ENCODE measurements around the gene SRP9. TPM values are rescaled to one million over a fixed set of nuclear protein-coding genes. Genes with fewer than 3 reads are reported as not detected.
A peak's percentile ranks its signal among the peaks of the same experiment; 100 is the strongest.

Gene SRP9
- total RNA-seq, 1 experiment from 2014 or later: 306 TPM

GRCh38 chr1:225817611-225818061 is 40.0 kb downstream of the SRP9 start:
- Histone ChIP-seq H3K4me1 (ENCODE audit: insufficient read depth, low read length) (peaks cover 40% of the 10 kb centered on the region), H4K20me1 (ENCODE audit: low read length) (no peaks in the 10 kb centered on the region), H3F3A (ENCODE audit: low read length, unreplicated experiment) (no peaks in the 10 kb centered on the region), H3K9ac (ENCODE audit: low read length) (peak overlapping the region; percentile 57), H3K4me3 (ENCODE audit: low read length) (no peak overlapping the region), H3K36me3 (ENCODE audit: low read depth, low read length) (no peaks in the 10 kb centered on the region; the same call in 1 of the 2 replicates), H3K9me2 (replicated peaks; ENCODE audit: low read length) (no peaks in the 10 kb centered on the region), H3K4me2 (ENCODE audit: low read length) (peak overlapping the region; percentile 49), H3K79me2 (ENCODE audit: low read length) (peaks cover 57% of the 10 kb centered on the region), H3K27ac (ENCODE audit: low read length) (peak overlapping the region; percentile 77), H2AFZ (ENCODE audit: low read length) (no peak overlapping the region), H3K9me3 (ENCODE audit: low read length) (no peaks in the 10 kb centered on the region), H3K27me3 (ENCODE audit: low read length) (no peaks in the 10 kb centered on the region)
- peak; percentile 99 for DNase-seq
- intact Hi-C loops (cut with micrococcal nuclease): no loop called here
- POLR2A ChIA-PET (ENCODE audit: unreplicated experiment): no interaction called here
- TF ChIP-seq, protein P1, sequence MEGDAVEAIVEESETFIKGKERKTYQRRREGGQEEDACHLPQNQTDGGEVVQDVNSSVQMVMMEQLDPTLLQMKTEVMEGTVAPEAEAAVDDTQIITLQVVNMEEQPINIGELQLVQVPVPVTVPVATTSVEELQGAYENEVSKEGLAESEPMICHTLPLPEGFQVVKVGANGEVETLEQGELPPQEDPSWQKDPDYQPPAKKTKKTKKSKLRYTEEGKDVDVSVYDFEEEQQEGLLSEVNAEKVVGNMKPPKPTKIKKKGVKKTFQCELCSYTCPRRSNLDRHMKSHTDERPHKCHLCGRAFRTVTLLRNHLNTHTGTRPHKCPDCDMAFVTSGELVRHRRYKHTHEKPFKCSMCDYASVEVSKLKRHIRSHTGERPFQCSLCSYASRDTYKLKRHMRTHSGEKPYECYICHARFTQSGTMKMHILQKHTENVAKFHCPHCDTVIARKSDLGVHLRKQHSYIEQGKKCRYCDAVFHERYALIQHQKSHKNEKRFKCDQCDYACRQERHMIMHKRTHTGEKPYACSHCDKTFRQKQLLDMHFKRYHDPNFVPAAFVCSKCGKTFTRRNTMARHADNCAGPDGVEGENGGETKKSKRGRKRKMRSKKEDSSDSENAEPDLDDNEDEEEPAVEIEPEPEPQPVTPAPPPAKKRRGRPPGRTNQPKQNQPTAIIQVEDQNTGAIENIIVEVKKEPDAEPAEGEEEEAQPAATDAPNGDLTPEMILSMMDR (conservative IDR thresholded peaks at IDR 0.05; ENCODE audit: low read depth, low read length): no peak
- TF ChIP-seq EZH2 (IDR thresholded peaks at IDR 0.05; ENCODE audit: low read length, unreplicated experiment): no peak
- no peak for TF ChIP-seq EZH2phosphoT487 (IDR thresholded peaks at IDR 0.05; ENCODE audit: borderline replicate concordance, low read length)
- peak; percentile 93 for ATAC-seq
- no TSS peak for BruUV-seq (replicated peaks)
- CTCF ChIA-PET: no interaction called here

DNA sequence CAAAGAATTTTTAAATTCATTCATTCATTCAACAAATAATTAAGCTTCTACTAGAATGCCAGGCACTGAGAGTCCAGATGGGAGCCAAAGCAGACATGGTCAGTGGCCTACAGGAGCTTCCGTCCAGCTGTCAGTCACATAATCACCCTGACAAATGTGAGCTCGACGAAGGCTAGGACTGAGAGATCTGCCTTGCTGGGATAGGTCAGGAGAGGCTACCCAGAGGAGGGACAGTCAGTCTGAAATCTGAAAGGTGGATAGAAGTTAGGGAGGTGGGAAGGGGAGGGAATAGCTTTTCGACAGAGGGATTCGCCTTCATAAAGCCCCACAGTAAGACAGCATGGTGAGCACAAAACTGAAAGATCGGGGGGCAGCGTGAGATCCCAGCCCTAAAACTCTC is 40.6 kb downstream of the SRP9 start:
- intact Hi-C loops (cut with micrococcal nuclease): no loop called here
- Histone ChIP-seq H3K9me2 (replicated peaks; ENCODE audit: low read length) (no peaks in the 10 kb centered on the region), H3K4me3 (ENCODE audit: low read length) (no peak overlapping the region), H3K27ac (ENCODE audit: low read length) (peak overlapping the region; percentile 77), H3K27me3 (ENCODE audit: low read length) (no peaks in the 10 kb centered on the region), H3K79me2 (ENCODE audit: low read length) (peaks cover 51% of the 10 kb centered on the region), H2AFZ (ENCODE audit: low read length) (no peak overlapping the region), H3F3A (ENCODE audit: low read length, unreplicated experiment) (no peaks in the 10 kb centered on the region), H3K9me3 (ENCODE audit: low read length) (no peaks in the 10 kb centered on the region), H3K4me2 (ENCODE audit: low read length) (peak overlapping the region; percentile 34), H3K9ac (ENCODE audit: low read length) (peak overlapping the region; percentile 10; the same call in 1 of the 2 replicates), H4K20me1 (ENCODE audit: low read length) (no peaks in the 10 kb centered on the region), H3K36me3 (ENCODE audit: low read depth, low read length) (no peaks in the 10 kb centered on the region; the same call in 1 of the 2 replicates), H3K4me1 (ENCODE audit: insufficient read depth, low read length) (peaks cover 38% of the 10 kb centered on the region)
- BruUV-seq (replicated peaks): no TSS peak
- TF ChIP-seq, protein P1 (conservative IDR thresholded peaks at IDR 0.05; ENCODE audit: low read depth, low read length): no peak
- ATAC-seq (no peak), DNase-seq (no peak)
- CTCF ChIA-PET: interaction anchor here (0.6 kb wide), 1 partner anchor 350 kb away, joined by 3 read pairs; no protein-coding TSS in a partner anchor
- POLR2A ChIA-PET (ENCODE audit: unreplicated experiment): interaction anchor here (0.5 kb wide), 1 partner anchor 195 kb away, joined by 6 read pairs; no protein-coding TSS in a partner anchor

DNA sequence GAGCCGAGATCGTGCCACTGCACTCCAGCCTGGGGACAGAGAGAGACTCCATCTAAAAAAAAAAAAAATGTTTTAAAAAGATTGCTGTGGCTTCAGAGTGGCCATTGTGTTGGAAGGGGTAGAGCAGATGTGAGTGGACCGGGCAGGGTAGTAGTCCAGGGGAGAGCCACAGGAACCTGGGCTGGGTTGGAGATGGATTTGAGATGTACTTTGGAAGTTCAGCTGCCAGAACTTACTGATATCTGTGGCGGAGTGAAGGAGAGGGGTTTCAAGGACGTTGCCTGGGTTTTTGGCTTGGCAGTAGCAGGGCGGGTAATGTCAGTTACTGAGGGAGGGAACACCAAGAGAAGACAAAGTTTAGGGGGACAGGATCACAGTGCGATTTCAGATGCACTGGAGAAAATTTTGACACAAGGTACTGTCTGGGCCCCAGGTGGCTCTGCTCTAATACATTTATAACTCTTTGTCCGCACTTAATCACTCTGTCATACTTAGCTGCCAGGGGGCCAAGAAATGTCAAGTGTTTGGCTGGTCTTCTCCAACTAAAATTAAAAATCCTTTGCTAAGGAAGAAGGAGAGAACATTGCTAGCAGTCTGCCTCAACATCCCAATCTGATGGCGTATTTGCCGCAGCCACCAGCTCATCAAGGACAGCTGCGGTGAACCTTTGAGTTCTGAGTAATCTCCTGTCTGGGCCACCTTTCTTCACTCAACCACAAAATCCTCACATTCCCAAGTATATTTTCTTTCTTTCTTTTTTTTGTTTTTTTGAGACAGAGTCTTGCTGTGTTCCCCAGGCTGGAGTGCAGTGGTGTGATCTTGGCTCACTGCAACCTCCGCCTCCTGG is 41.9 kb downstream of the SRP9 start:
- intact Hi-C loops (cut with micrococcal nuclease): loop anchor here (1.0 to 2.0 kb wide), 2 partner anchors 9 to 15 kb away; partner anchors contain the start of gene EPHX1
- Histone ChIP-seq H4K20me1 (ENCODE audit: low read length) (no peaks in the 10 kb centered on the region), H2AFZ (ENCODE audit: low read length) (no peak overlapping the region), H3K9me2 (replicated peaks; ENCODE audit: low read length) (no peaks in the 10 kb centered on the region), H3K4me2 (ENCODE audit: low read length) (no peak overlapping the region), H3K4me3 (ENCODE audit: low read length) (no peak overlapping the region), H3K4me1 (ENCODE audit: insufficient read depth, low read length) (peaks cover 30% of the 10 kb centered on the region), H3K27ac (ENCODE audit: low read length) (no peak overlapping the region), H3K36me3 (ENCODE audit: low read depth, low read length) (no peaks in the 10 kb centered on the region; the same call in 1 of the 2 replicates), H3K9ac (ENCODE audit: low read length) (no peak overlapping the region), H3F3A (ENCODE audit: low read length, unreplicated experiment) (no peaks in the 10 kb centered on the region), H3K79me2 (ENCODE audit: low read length) (peaks cover 37% of the 10 kb centered on the region), H3K27me3 (ENCODE audit: low read length) (no peaks in the 10 kb centered on the region), H3K9me3 (ENCODE audit: low read length) (no peaks in the 10 kb centered on the region)
- DNase-seq (no peak), ATAC-seq (no peak)
- TF ChIP-seq, protein P1 (conservative IDR thresholded peaks at IDR 0.05; ENCODE audit: low read depth, low read length): no peak
- TF ChIP-seq EZH2 (IDR thresholded peaks at IDR 0.05; ENCODE audit: low read length, unreplicated experiment) (no peak), EZH2phosphoT487 (IDR thresholded peaks at IDR 0.05; ENCODE audit: borderline replicate concordance, low read length) (no peak)
- CTCF ChIA-PET: no interaction called here
- no TSS peak for BruUV-seq (replicated peaks)
- POLR2A ChIA-PET (ENCODE audit: unreplicated experiment): no interaction called here
